ENCODE data around the gene PREX1. TPM values are rescaled to one million over a fixed set of nuclear protein-coding genes. Genes with fewer than 3 reads are reported as not detected.

PREX1 gene
- total RNA-seq, 1 experiment from 2014 or later: 3.3 TPM

GRCh38 chr20:48745330-48745729 is 82.5 kb downstream of the PREX1 start:
- no peak for DNase-seq
- no TSS peak for BruUV-seq (replicated peaks)
- POLR2A ChIA-PET (ENCODE audit: unreplicated experiment): no interaction called here

GRCh38 chr20:48744515-48744914 is 83.3 kb downstream of the PREX1 start:
- Histone ChIP-seq H3F3A (ENCODE audit: insufficient read depth, low read depth) (no peaks in the 10 kb centered on the region), H3K9me3 (ENCODE audit: insufficient read depth, low read depth) (no peaks in the 10 kb centered on the region)

More at GRCh38 chr20:48745330-48745729, 82.5 kb downstream of the PREX1 start:
- no peaks in the 10 kb centered on the region for H3K4me1 ChIP-seq (replicated peaks; ENCODE audit: insufficient read depth)
- H3K27me3 ChIP-seq (ENCODE audit: insufficient read depth, low read depth): no peaks in the 10 kb centered on the region
- H2AFZ ChIP-seq: no peak overlapping the region
- H3K79me2 ChIP-seq (ENCODE audit: low read depth): no peaks in the 10 kb centered on the region
- no peaks in the 10 kb centered on the region for H3F3A ChIP-seq (ENCODE audit: insufficient read depth, low read depth)
- no peak overlapping the region for H3K27ac ChIP-seq
- TF ChIP-seq CTCF (conservative IDR thresholded peaks at IDR 0.05): no peak
- TF ChIP-seq EZH2 (IDR thresholded peaks at IDR 0.05; ENCODE audit: low read depth): no peak
- no peaks in the 10 kb centered on the region for H3K9me3 ChIP-seq (ENCODE audit: insufficient read depth, low read depth)
- H3K4me2 ChIP-seq: no peak overlapping the region
- CTCF ChIA-PET: interaction anchor here (0.6 kb wide), 1 partner anchor 454 kb away, joined by 3 read pairs; no protein-coding TSS in a partner anchor
- no peaks in the 10 kb centered on the region for H3K9me2 ChIP-seq (ENCODE audit: insufficient read depth)
- no peak overlapping the region for H3K4me3 ChIP-seq
- intact Hi-C loops (cut with micrococcal nuclease; ENCODE audit: unreplicated experiment): no loop called here
- H4K20me1 ChIP-seq (ENCODE audit: insufficient read depth): no peaks in the 10 kb centered on the region
- H3K36me3 ChIP-seq (ENCODE audit: low read depth): no peaks in the 10 kb centered on the region

GRCh38 chr20:48743807-48744206 is 84.0 kb downstream of the PREX1 start:
- TF ChIP-seq CTCF (conservative IDR thresholded peaks at IDR 0.05): no peak
- no peak for TF ChIP-seq EZH2 (IDR thresholded peaks at IDR 0.05; ENCODE audit: low read depth)
- H3K4me1 ChIP-seq (replicated peaks; ENCODE audit: insufficient read depth): no peaks in the 10 kb centered on the region
- ChIA-PET POLR2A (ENCODE audit: unreplicated experiment) (no interaction called here), CTCF (interaction anchor here (0.7 kb wide), 1 partner anchor 1236 kb away, joined by 3 read pairs; no protein-coding TSS in a partner anchor)
- H3K36me3 ChIP-seq (ENCODE audit: low read depth): no peaks in the 10 kb centered on the region
- no TSS peak for BruUV-seq (replicated peaks)
- DNase-seq: no peak
- H4K20me1 ChIP-seq (ENCODE audit: insufficient read depth): no peaks in the 10 kb centered on the region
- H3F3A ChIP-seq (ENCODE audit: insufficient read depth, low read depth): no peaks in the 10 kb centered on the region
- H3K4me3 ChIP-seq: no peak overlapping the region
- H3K9me2 ChIP-seq (ENCODE audit: insufficient read depth): no peaks in the 10 kb centered on the region
- intact Hi-C loops (cut with micrococcal nuclease; ENCODE audit: unreplicated experiment): no loop called here
- H3K9me3 ChIP-seq (ENCODE audit: insufficient read depth, low read depth): no peaks in the 10 kb centered on the region
- H3K27me3 ChIP-seq (ENCODE audit: insufficient read depth, low read depth): no peaks in the 10 kb centered on the region
- H3K79me2 ChIP-seq (ENCODE audit: low read depth): no peaks in the 10 kb centered on the region
- no peak overlapping the region for H3K4me2 ChIP-seq
- no peak overlapping the region for H2AFZ ChIP-seq
- no peak overlapping the region for H3K27ac ChIP-seq

More at GRCh38 chr20:48744515-48744914, 83.3 kb downstream of the PREX1 start:
- ChIA-PET POLR2A (ENCODE audit: unreplicated experiment) (no interaction called here), CTCF (interaction anchor here (0.6 kb wide), 1 partner anchor 174 kb away, joined by 4 read pairs; no protein-coding TSS in a partner anchor)
- Histone ChIP-seq H3K4me1 (replicated peaks; ENCODE audit: insufficient read depth) (no peaks in the 10 kb centered on the region), H3K4me3 (no peak overlapping the region), H3K9me2 (ENCODE audit: insufficient read depth) (no peaks in the 10 kb centered on the region), H3K79me2 (ENCODE audit: low read depth) (no peaks in the 10 kb centered on the region), H3K4me2 (no peak overlapping the region), H3K36me3 (ENCODE audit: low read depth) (no peaks in the 10 kb centered on the region), H2AFZ (no peak overlapping the region), H4K20me1 (ENCODE audit: insufficient read depth) (no peaks in the 10 kb centered on the region), H3K27me3 (ENCODE audit: insufficient read depth, low read depth) (no peaks in the 10 kb centered on the region), H3K27ac (no peak overlapping the region)
- no TSS peak for BruUV-seq (replicated peaks)
- DNase-seq: no peak
- no peak for TF ChIP-seq CTCF (conservative IDR thresholded peaks at IDR 0.05)
- no peak for TF ChIP-seq EZH2 (IDR thresholded peaks at IDR 0.05; ENCODE audit: low read depth)
- intact Hi-C loops (cut with micrococcal nuclease; ENCODE audit: unreplicated experiment): no loop called here

Measured in PC-9 (cell line).